Fibroblast of villous mesenchyme (primary cell): ENCODE results near the gene UBAP2. TPM values are rescaled to one million over a fixed set of nuclear protein-coding genes. Genes with fewer than 3 reads are reported as not detected.
A peak's percentile ranks its signal among the peaks of the same experiment; 100 is the strongest.

Source experiments
- DNase-seq: peaks from one replicate; pipeline ENCODE4 v3.0.0-alpha.2; 2010; ENCODE audit warnings: low read depth
- H3K4me3 ChIP-seq: 2 replicates; pipeline ENCODE4 v1.5.1; 2011; ENCODE audit warnings: low read depth, mild to moderate bottlenecking, low read length
- CTCF ChIP-seq: IDR thresholded peaks from 2 replicates; pipeline ENCODE4 v1.5.1; 2012; ENCODE audit warnings: low read depth, mild to moderate bottlenecking, low read length; ENCODE audit not compliant: insufficient read depth
- total RNA-seq: library from RNA; depleted of rRNA; stranded (reverse); fragments of >200 nt; gene quantifications from 2 replicates; pipeline ENCODE4 v1.2.3, GENCODE V29; 2012

The UBAP2 gene
- total RNA-seq, 1 donor, result 26.8 TPM

GRCh38 chr9:33932078-33932807 is 116.4 kb downstream of the UBAP2 start:
- no peak overlapping the region for H3K4me3 ChIP-seq
- no peak for DNase-seq
- no peak for TF ChIP-seq CTCF

GRCh38 chr9:33931326-33931725 is 117.4 kb downstream of the UBAP2 start:
- DNase-seq, result no peak
- no peak for TF ChIP-seq CTCF
- H3K4me3 ChIP-seq, result no peak overlapping the region

GRCh38 chr9:33927694-33928093 is 121.0 kb downstream of the UBAP2 start:
- H3K4me3 ChIP-seq, result no peak overlapping the region
- TF ChIP-seq CTCF, result no peak
- no peak for DNase-seq

- TF ChIP-seq CTCF, result no peak
- no peak for DNase-seq
- no peak overlapping the region for H3K4me3 ChIP-seq
Measured at GRCh38 chr9:33926746-33927485, 121.8 kb downstream of the UBAP2 start.

- DNase-seq, result peak; percentile 62
- no peak overlapping the region for H3K4me3 ChIP-seq
Measured at GRCh38 chr9:33924978-33925797, 123.5 kb downstream of the UBAP2 start.

More at GRCh38 chr9:33924978-33925797, 123.5 kb downstream of the UBAP2 start:
- TF ChIP-seq CTCF, result peak; percentile 81
